ENCODE data around the gene ANTXR2.
"Not testable (repeated sequence)": the region's sequence is repeated elsewhere in the genome, so short reads cannot be mapped to it uniquely, and the experiment has no call there.

Gene ANTXR2

GRCh38 chr4:79918292-79918691 is 154.7 kb downstream of the ANTXR2 start:
- DNase-seq, result no peak

- no peak for DNase-seq
Measured at GRCh38 chr4:79917246-79917645, 155.8 kb downstream of the ANTXR2 start.

GRCh38 chr4:79915246-79915645 is 157.8 kb downstream of the ANTXR2 start:
- DNase-seq, result no peak

- DNase-seq, result no peak
Measured at GRCh38 chr4:79913581-79913980, 159.4 kb downstream of the ANTXR2 start.

- no peak for DNase-seq
Measured at GRCh38 chr4:79907001-79907400, 166.0 kb downstream of the ANTXR2 start.

- DNase-seq, result no peak
Measured at GRCh38 chr4:79906303-79906702, 166.7 kb downstream of the ANTXR2 start.

GRCh38 chr4:79905212-79905611 is 167.8 kb downstream of the ANTXR2 start:
- DNase-seq, result no peak

GRCh38 chr4:79904331-79904730 is 168.7 kb downstream of the ANTXR2 start:
- DNase-seq, result no peak

GRCh38 chr4:79900182-79900581 is 172.8 kb downstream of the ANTXR2 start:
- no peak for DNase-seq

GRCh38 chr4:79899481-79899880 is 173.5 kb downstream of the ANTXR2 start:
- no peak for DNase-seq

- DNase-seq, result no peak
Measured at GRCh38 chr4:79898055-79898454, 175.0 kb downstream of the ANTXR2 start.

- DNase-seq, result no peak
Measured at GRCh38 chr4:79897174-79897573, 175.9 kb downstream of the ANTXR2 start.

- DNase-seq, result no peak
Measured at GRCh38 chr4:79893456-79893855, 179.6 kb downstream of the ANTXR2 start.

GRCh38 chr4:79889026-79889425 is 184.0 kb downstream of the ANTXR2 start:
- DNase-seq, result not testable (repeated sequence)

- no peak for DNase-seq
Measured at GRCh38 chr4:79886557-79886956, 186.5 kb downstream of the ANTXR2 start.

GRCh38 chr4:79886021-79886420 is 187.0 kb downstream of the ANTXR2 start:
- DNase-seq, result no peak

- no peak for DNase-seq
Measured at GRCh38 chr4:79883290-79883689, 189.7 kb downstream of the ANTXR2 start.

GRCh38 chr4:79882806-79883205 is 190.2 kb downstream of the ANTXR2 start:
- no peak for DNase-seq

GRCh38 chr4:79881407-79881806 is 191.6 kb downstream of the ANTXR2 start:
- DNase-seq, result no peak

GRCh38 chr4:79877511-79877910 is 195.5 kb downstream of the ANTXR2 start:
- DNase-seq, result no peak

GRCh38 chr4:79875344-79875899 is 197.6 kb downstream of the ANTXR2 start:
- no peak for DNase-seq

- DNase-seq, result no peak
Measured at GRCh38 chr4:79874197-79874596, 198.8 kb downstream of the ANTXR2 start.

GRCh38 chr4:79872738-79873137 is 200.3 kb downstream of the ANTXR2 start:
- no peak for DNase-seq

GRCh38 chr4:79871961-79872360 is 201.1 kb downstream of the ANTXR2 start:
- DNase-seq, result no peak
